GM23248 (cell line): ENCODE results near the gene ANKRD26. TPM values are rescaled to one million over a fixed set of nuclear protein-coding genes. Genes with fewer than 3 reads are reported as not detected.
"Not testable (repeated sequence)": the region's sequence is repeated elsewhere in the genome, so short reads cannot be mapped to it uniquely, and the experiment has no call there.

ENCODE experiments used
- DNase-seq: peaks from one replicate; pipeline ENCODE4 v3.0.0-alpha.2; 2015
- H2AFZ ChIP-seq: fragments of 200-600 bp; sonication (generic); 2 replicates; pipeline ENCODE4 v1.6.1; 2016; ENCODE audit warnings: antibody characterized with exemption
- H3F3A ChIP-seq: fragments of 200-600 bp; sonication (generic); 2 replicates; pipeline ENCODE4 v1.6.1; 2016; ENCODE audit warnings: mild to moderate bottlenecking, antibody characterized with exemption, mixed run types; ENCODE audit not compliant: insufficient read depth
- H3K27ac ChIP-seq: fragments of 200-600 bp; sonication (generic); 2 replicates; pipeline ENCODE4 v1.5.1; 2016; ENCODE audit warnings: mild to moderate bottlenecking
- H3K27me3 ChIP-seq: fragments of 200-600 bp; sonication (generic); replicated peaks from 2 replicates; pipeline ENCODE4 v1.6.1; 2016; ENCODE audit warnings: mild to moderate bottlenecking; ENCODE audit not compliant: insufficient read depth
- H3K36me3 ChIP-seq: fragments of 200-600 bp; sonication (generic); 2 replicates; pipeline ENCODE4 v1.6.1; 2016; ENCODE audit warnings: low read depth, mild to moderate bottlenecking
- H3K4me1 ChIP-seq: fragments of 200-600 bp; sonication (generic); 2 replicates; pipeline ENCODE4 v1.6.1; 2016; ENCODE audit warnings: mild to moderate bottlenecking; ENCODE audit not compliant: insufficient read depth
- H3K4me2 ChIP-seq: fragments of 200-600 bp; sonication (generic); one replicate; pipeline ENCODE4 v1.6.1; 2016; ENCODE audit warnings: mild to moderate bottlenecking; ENCODE audit not compliant: unreplicated experiment
- H3K4me3 ChIP-seq: fragments of 200-600 bp; sonication (generic); 2 replicates; pipeline ENCODE4 v1.5.1; 2016; ENCODE audit warnings: mild to moderate bottlenecking
- H3K79me2 ChIP-seq: fragments of 200-600 bp; sonication (generic); 2 replicates; pipeline ENCODE4 v1.6.1; 2016; ENCODE audit warnings: mild to moderate bottlenecking; ENCODE audit not compliant: insufficient read depth
- H3K9ac ChIP-seq: fragments of 200-600 bp; sonication (generic); 2 replicates; pipeline ENCODE4 v1.6.1; 2016; ENCODE audit warnings: mild to moderate bottlenecking
- H3K9me2 ChIP-seq: fragments of 200-600 bp; sonication (generic); 2 replicates; pipeline ENCODE4 v1.6.1; 2016; ENCODE audit warnings: mixed run types, mild to moderate bottlenecking, moderate library complexity; ENCODE audit not compliant: insufficient read depth
- H3K9me3 ChIP-seq: fragments of 200-600 bp; sonication (generic); one replicate; pipeline ENCODE4 v1.6.1; 2017; ENCODE audit warnings: low read depth
- H4K20me1 ChIP-seq: fragments of 200-600 bp; sonication (generic); 2 replicates; pipeline ENCODE4 v1.6.0; 2016; ENCODE audit not compliant: insufficient read depth
- EZH2 ChIP-seq: fragments of 200-600 bp; sonication (generic); IDR thresholded peaks from 2 replicates; pipeline ENCODE4 v1.6.1; 2018; ENCODE audit warnings: antibody characterized with exemption, mild to moderate bottlenecking; ENCODE audit not compliant: insufficient read depth, poor library complexity, severe bottlenecking
- EZH2phosphoT487 ChIP-seq: fragments of 200-600 bp; sonication (generic); IDR thresholded peaks from 2 replicates; pipeline ENCODE4 v1.6.1; 2018; ENCODE audit warnings: antibody characterized with exemption, moderate library complexity, mild to moderate bottlenecking, low read depth; ENCODE audit not compliant: insufficient read depth
- WGBS, 2 experiments: methylation state at CpG; one replicate each; pipeline ENCODE4 v1.1.6; 2015 to 2017; ENCODE audit warnings: low lambda C conversion rate in 2 of 2, low coverage in 1 of 2; ENCODE audit errors: missing lambda C conversion rate in 2 of 2; 5-methylcytosine and 5-hydroxymethylcytosine counted together
- in situ Hi-C: fragments of 300-500 bp; cut with MboI; formaldehyde crosslinking; loops from 2 replicates; pipeline ENCODE4 v1.15.0; 2020
- polyA plus RNA-seq: library from polyadenylated mRNA; unstranded; fragments of >200 nt; fragmentation: Nextera tagmentation; extraction: Ambion mirVana; gene quantifications from 2 replicates; pipeline ENCODE4 v1.2.1, GENCODE V29; 2016
- total RNA-seq: library from RNA; depleted of rRNA; stranded (reverse); fragments of >200 nt; shearing (Covaris generic); gene quantifications from 2 replicates; pipeline ENCODE4 v1.2.3, GENCODE V29; 2014

The ANKRD26 gene
- total and polyA plus RNA-seq, 2 experiments from 2014 or later, result 4.8 to 5.4 TPM

DNA sequence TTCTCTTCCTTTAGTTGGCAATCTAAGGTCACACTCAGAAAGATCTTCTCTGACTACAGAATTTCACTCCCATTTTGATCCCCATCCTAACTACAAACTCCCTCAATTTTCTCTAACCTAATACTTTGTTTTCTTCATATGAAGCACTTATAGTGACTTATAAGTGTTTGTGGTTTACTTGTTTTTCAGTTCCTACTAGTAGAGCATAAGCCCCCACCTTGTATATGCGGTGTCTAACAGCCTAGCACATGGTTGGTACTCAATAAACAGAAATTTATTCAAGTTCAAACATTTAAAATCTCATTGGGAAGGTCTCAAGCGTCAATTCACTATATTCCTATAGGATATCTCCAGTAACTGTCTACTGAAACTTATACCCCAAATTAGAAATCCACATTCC lies 35.2 kb downstream of the ANKRD26 start:
- Histone ChIP-seq H3K27me3 (no peaks in the 10 kb centered on the region), H2AFZ (no peak overlapping the region), H3K36me3 (peaks cover 26% of the 10 kb centered on the region), H3K9ac (no peak overlapping the region), H3K4me2 (no peak overlapping the region), H3K9me2 (no peaks in the 10 kb centered on the region), H3K79me2 (no peaks in the 10 kb centered on the region), H3K4me3 (no peak overlapping the region), H3K27ac (no peak overlapping the region), H3F3A (no peaks in the 10 kb centered on the region), H3K4me1 (no peaks in the 10 kb centered on the region), H3K9me3 (no peaks in the 10 kb centered on the region), H4K20me1 (no peaks in the 10 kb centered on the region)
- in situ Hi-C loops, result no loop called here
- TF ChIP-seq EZH2phosphoT487, result no peak
- no peak for TF ChIP-seq EZH2
- DNase-seq, result no peak
- 97 to 98% methylated on average over 2 of the region's 2 CpGs for WGBS, 2 experiments

DNA sequence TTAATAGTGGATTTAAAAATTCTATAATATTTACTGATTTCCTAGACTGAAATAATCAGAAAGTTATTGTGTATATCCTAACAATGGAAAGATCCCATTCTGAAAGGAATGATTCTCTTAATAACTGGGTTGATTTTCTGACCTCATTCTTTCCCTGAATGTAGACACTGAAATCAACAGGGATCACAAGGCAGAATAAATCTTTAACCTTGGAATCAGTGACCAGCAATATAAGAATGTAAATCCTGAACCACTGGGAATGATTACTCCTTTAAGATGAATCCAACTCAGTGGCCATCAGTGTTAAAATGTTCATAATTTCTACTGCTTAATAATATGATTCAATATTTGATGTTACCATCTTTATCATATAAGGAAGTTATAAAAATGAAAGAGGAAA lies 47.6 kb downstream of the ANKRD26 start:
- no peak overlapping the region for H3K4me3 ChIP-seq
- no peaks in the 10 kb centered on the region for H3K27me3 ChIP-seq
- H3K9me3 ChIP-seq, result no peaks in the 10 kb centered on the region
- in situ Hi-C loops, result no loop called here
- TF ChIP-seq EZH2phosphoT487, result no peak
- TF ChIP-seq EZH2, result no peak
- no peaks in the 10 kb centered on the region for H3K79me2 ChIP-seq
- H3K27ac ChIP-seq, result no peak overlapping the region
- H3K9ac ChIP-seq, result no peak overlapping the region
- H3F3A ChIP-seq, result no peaks in the 10 kb centered on the region
- no peaks in the 10 kb centered on the region for H3K9me2 ChIP-seq
- DNase-seq, result no peak
- no peak overlapping the region for H3K4me2 ChIP-seq
- H2AFZ ChIP-seq, result no peak overlapping the region
- peaks cover 18% of the 10 kb centered on the region; the same call in 1 of the 2 replicates for H3K36me3 ChIP-seq
- no peaks in the 10 kb centered on the region for H4K20me1 ChIP-seq
- no peaks in the 10 kb centered on the region for H3K4me1 ChIP-seq

DNA sequence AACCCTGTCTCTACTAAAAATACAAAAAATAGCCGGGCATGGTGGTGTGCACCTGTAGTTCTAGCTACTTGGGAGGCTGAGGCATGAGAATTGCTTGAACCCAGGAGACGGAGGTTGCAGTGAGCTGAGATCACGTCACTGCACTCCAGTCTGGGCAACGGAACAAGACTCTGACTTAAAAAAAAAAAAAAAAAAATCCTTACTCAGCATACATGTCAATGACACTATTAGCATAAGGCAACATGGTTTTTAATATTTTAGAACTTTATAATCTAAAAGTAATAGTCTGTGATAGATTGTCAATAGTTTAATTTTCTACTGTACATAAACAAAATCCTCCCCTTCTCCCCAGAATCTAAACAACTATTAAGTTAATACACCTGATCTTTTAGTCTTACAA lies 55.0 kb downstream of the ANKRD26 start:
- H3K4me2 ChIP-seq, H2AFZ ChIP-seq, H3K9me3 ChIP-seq, DNase-seq, H3K4me1 ChIP-seq, H3K4me3 ChIP-seq, H3K27ac ChIP-seq, H3K9ac ChIP-seq, H4K20me1 ChIP-seq, H3K79me2 ChIP-seq, H3K9me2 ChIP-seq, H3F3A ChIP-seq, in situ Hi-C loops, H3K27me3 ChIP-seq: not testable (repeated sequence)
- peaks cover 12% of the 10 kb centered on the region for H3K36me3 ChIP-seq
- WGBS, 2 experiments, result 98 to 100% methylated on average over 4 of the region's 4 CpGs

DNA sequence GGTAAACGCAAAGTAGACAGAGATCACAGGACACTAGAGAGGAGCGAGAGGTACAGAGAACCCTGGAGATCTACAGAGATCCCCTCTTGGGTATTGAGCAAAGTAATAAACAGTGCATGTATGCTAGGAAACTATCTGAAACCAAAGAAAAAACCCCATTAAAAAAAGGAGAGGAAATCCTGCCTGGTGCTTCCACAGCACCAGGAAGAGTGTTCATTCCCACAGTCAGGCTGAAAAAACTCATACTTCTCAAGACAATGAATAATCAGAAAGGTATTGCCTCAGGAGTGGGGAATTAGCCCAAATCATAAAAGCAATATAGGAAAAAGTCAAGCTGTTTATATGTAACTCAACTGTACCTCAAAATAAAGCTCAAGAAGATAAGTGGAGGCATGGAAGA lies 59.1 kb downstream of the ANKRD26 start:
- peaks cover 7% of the 10 kb centered on the region; the same call in 1 of the 2 replicates for H3K4me1 ChIP-seq
- H3K4me2 ChIP-seq, result no peak overlapping the region
- no peak overlapping the region for H3K27ac ChIP-seq
- H4K20me1 ChIP-seq, result no peaks in the 10 kb centered on the region
- no peak overlapping the region for H3K9ac ChIP-seq
- no peaks in the 10 kb centered on the region for H3K9me2 ChIP-seq
- H3K36me3 ChIP-seq, result peaks cover 23% of the 10 kb centered on the region
- WGBS, 2 experiments, result 74 to 92% methylated on average over 2 of the region's 2 CpGs
- TF ChIP-seq EZH2phosphoT487 (no peak), EZH2 (no peak)
- H3K9me3 ChIP-seq, result no peaks in the 10 kb centered on the region
- H3K79me2 ChIP-seq, result no peaks in the 10 kb centered on the region
- H3K27me3 ChIP-seq, result no peaks in the 10 kb centered on the region
- DNase-seq, result peak; percentile 30
- no peak overlapping the region for H3K4me3 ChIP-seq
- in situ Hi-C loops, result no loop called here
- H3F3A ChIP-seq, result no peaks in the 10 kb centered on the region
- H2AFZ ChIP-seq, result no peak overlapping the region

DNA sequence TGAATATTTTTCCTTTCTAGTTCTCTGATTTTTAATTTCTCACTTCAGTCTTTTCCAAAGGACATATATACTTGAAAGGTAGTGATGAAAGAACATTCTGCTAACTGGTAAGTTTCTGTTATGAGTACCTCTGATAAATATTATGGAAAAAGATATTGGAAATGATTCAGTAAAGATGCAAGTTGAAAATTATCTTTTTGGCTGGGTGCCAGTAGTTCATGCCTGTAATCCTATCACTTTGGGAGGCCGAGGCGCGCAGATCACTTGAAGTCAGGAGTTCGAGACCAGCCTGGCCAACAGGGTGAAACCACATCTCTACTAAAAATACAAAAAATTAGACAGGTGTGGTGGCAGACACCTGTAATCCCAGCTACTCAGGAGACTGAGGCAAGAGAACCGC lies 62.1 kb downstream of the ANKRD26 start:
- Histone ChIP-seq H3K4me1 (peaks cover 7% of the 10 kb centered on the region; the same call in 1 of the 2 replicates), H3K79me2 (no peaks in the 10 kb centered on the region), H2AFZ (no peak overlapping the region), H3K9me3 (no peaks in the 10 kb centered on the region), H3K4me3 (no peak overlapping the region), H3K27me3 (no peaks in the 10 kb centered on the region), H4K20me1 (no peaks in the 10 kb centered on the region), H3K36me3 (peaks cover 32% of the 10 kb centered on the region), H3F3A (no peaks in the 10 kb centered on the region), H3K27ac (no peak overlapping the region), H3K9ac (no peak overlapping the region), H3K4me2 (no peak overlapping the region), H3K9me2 (no peaks in the 10 kb centered on the region)
- 90 to 91% methylated on average over 5 of the region's 5 CpGs for WGBS, 2 experiments
- in situ Hi-C loops, result no loop called here
- TF ChIP-seq EZH2phosphoT487 (no peak), EZH2 (no peak)
- DNase-seq, result no peak
